ENCODE data around the gene AP5B1. TPM values are rescaled to one million over a fixed set of nuclear protein-coding genes. Genes with fewer than 3 reads are reported as not detected.
"Not testable (repeated sequence)": the region's sequence is repeated elsewhere in the genome, so short reads cannot be mapped to it uniquely, and the experiment has no call there.

AP5B1 gene
- total RNA-seq, 4 donors from 2014 or later, result 15.4 to 32.8 (median 30.9) TPM

DNA sequence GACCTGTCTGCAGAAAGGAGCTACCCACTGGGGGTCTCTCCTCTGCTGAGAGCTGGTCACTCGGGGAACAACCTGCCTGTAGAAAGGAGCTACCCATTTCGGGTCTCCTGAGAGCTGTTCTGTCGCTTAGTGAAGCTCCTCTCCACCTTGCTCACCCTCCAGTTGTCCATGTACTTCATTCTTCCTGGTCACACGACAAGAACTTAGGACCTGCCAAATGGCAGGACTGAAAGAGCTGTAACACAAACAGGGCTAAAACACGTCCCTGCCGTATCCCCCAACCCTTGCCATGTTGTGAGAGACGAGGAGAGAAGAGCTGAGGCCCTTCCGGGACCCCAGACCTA is 36.1 kb downstream of the AP5B1 start:
- TF ChIP-seq CTCF (IDR thresholded peaks at IDR 0.05), result no peak
- ATAC-seq (ENCODE audit: low FRiP score), result no peak
- no peak for DNase-seq (ENCODE audit: low spot score)

DNA sequence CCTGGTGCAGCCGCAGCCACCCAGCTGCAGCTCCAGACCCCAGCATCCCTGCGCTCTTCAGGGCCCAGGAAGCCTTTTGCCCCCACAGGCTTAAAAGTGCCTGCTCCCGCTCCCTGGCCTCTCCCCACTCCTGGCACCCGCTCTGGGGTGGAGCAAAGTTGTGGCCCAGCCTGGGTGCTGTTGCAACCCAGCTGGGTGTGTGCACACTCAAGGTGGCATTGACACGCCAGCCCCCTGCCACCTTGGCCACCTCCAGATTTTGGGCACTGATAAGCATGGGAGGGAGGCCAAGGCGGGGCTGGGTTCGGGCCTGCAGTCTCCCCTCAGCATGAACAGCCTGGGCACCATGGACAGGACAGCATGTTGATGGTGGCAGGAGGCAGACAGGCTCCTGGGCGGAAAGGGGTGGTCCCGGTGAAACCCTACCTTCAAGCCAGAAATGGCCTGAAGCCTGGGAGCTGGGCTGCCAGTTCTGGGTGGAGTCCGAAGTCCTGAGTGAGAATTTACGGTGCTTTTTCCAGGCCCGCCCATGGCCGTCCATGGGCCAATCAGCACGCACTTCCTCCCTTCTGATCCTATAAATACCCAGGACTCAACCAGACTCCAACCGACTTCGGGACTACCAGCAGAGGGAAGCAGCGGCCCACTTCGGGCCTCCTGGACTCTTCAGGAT is 36.6 kb downstream of the AP5B1 start:
- no peak for TF ChIP-seq CTCF (IDR thresholded peaks at IDR 0.05)
- DNase-seq (ENCODE audit: low spot score) (no peak), ATAC-seq (ENCODE audit: low FRiP score) (no peak)

- DNase-seq (ENCODE audit: low spot score) (no peak), ATAC-seq (ENCODE audit: low FRiP score) (no peak)
- TF ChIP-seq CTCF (IDR thresholded peaks at IDR 0.05), result no peak
Observed at GRCh38 chr11:65743681-65744025, 37.1 kb downstream of the AP5B1 start.

DNA sequence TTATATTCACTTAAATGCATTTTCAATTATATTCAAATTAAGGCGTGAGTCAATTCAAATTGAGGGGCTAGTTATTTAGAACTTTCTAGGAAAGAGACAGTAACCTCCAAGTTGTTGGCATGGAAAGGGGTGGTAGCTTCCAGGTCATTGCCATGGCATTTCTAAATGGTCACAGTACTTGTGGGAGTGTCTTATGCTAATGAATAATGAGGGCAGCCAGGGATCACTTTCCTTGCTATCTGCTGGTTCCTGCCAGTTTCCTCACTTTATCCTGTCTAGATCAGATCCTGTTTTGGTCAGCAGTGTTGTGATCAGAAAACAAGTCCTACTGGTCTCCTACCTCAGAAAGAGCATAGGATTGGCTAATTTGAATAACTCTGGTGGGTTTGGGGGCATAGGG is 38.4 kb downstream of the AP5B1 start:
- DNase-seq (ENCODE audit: low spot score) (no peak), ATAC-seq (ENCODE audit: low FRiP score) (no peak)
- no peak for TF ChIP-seq CTCF (IDR thresholded peaks at IDR 0.05)

DNA sequence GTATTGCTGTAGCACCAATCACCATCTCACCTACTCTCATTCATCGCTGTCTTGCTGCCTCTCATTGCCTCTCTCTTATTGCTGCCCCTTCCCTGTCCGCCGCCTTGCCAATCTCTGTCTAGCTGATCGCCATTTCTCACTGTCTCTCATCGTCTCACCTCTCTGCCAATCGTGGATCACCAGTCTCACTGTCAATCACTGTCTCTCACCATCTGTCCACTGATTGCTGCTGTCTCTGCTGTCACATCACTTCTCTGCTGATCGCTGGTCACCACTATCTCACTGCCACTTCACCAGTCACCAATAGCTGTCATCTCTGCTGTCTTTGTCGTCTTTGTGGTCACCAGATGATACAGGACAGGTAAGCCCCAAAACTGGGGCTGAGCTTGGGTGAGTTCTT is 39.6 kb downstream of the AP5B1 start:
- TF ChIP-seq CTCF (IDR thresholded peaks at IDR 0.05), result no peak
- ATAC-seq (ENCODE audit: low FRiP score), result no peak
- no peak for DNase-seq (ENCODE audit: low spot score)

DNA sequence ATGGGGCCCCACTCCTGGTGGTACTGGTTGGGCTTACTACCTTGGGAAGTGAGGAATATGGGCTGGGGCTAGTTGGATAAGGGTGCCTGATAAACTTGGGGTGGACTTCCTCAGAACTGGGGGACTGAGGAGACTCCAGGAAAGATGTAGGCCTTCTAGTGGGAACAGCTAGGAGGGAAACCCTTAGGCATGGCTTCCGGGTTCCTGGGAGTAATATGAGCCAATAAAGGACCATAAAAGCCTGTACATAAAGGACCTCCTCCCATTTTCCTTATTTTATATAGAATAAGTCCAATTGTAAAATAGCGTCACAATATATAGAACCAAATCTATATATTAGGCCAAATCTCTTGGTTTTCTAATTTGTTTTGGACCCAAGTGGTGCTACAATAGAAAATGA is 41.8 kb downstream of the AP5B1 start:
- ATAC-seq (ENCODE audit: low FRiP score) (no peak), DNase-seq (ENCODE audit: low spot score) (no peak)
- TF ChIP-seq CTCF (IDR thresholded peaks at IDR 0.05), result no peak

DNA sequence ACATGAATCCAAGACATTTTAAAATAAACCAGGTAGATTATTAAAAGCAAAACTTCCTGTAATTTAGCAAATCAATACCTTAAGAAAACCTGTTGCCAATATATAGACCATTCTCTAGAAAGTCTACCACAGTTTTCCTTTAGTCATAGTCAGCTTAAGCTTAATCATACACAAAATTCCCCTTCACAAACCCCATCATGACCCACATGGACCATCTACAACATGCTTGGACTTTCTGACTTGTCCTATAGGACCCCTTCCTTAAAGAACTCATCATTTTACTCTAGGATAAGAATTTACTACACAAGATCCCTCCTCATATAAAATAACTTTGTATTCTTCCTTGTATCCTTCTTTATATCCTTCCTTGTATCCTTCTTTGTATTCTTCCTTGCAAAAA is 44.0 kb downstream of the AP5B1 start:
- ATAC-seq (ENCODE audit: low FRiP score) (no peak), DNase-seq (ENCODE audit: low spot score) (no peak)
- TF ChIP-seq CTCF (IDR thresholded peaks at IDR 0.05), result no peak

DNA sequence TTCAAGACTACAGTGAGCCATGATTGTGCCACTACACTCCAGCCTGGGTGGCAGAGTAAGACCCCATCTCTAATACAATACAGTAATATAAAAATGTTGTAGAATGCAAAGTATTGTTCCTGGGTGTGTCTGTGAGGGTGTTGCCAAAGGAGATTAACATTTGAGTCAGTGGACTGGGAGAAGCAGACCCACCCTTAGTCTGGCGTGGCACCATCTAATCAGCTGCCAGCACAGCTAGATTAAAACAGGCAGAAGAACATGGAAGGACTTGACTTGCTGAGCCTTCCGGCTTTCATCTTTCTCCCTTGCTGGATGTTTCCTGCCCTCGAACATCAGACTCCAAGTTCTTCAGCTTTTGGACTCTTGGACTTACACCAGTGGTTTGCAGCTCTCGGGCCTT is 45.7 kb downstream of the AP5B1 start:
- not testable (repeated sequence) for DNase-seq (ENCODE audit: low spot score); ATAC-seq (ENCODE audit: low FRiP score)

Measured in omental fat pad (tissue), 4 donors.